Testis (tissue), 2 donors: ENCODE results near the gene CDH13.

Experiments
- CTCF ChIP-seq, 3 experiments: fragments of 450-650 bp in 2 of 3; fragments of 200-600 bp in 1 of 3; sonication (generic) in 1 of 3; IDR thresholded peaks; one replicate each; pipeline ENCODE4 v1.5.1; 2016 to 2019; ENCODE audit warnings: antibody characterized with exemption in 3 of 3, mild to moderate bottlenecking in 2 of 3, moderate library complexity in 1 of 3
- POLR2A ChIP-seq: fragments of 450-650 bp; IDR thresholded peaks from one replicate; pipeline ENCODE4 v1.6.1; 2017; ENCODE audit warnings: antibody characterized with exemption, mild to moderate bottlenecking, moderate library complexity

GRCh38 chr16:83747936-83748335, 1121.2 kb downstream of the CDH13 start:
- TF ChIP-seq POLR2A (no peak), CTCF (IDR thresholded peaks at IDR 0.05) (no peak)
